RWPE2 (cell line): ENCODE results near the gene NSG2.
"Not testable (repeated sequence)": the region's sequence is repeated elsewhere in the genome, so short reads cannot be mapped to it uniquely, and the experiment has no call there.

Experiments
- ATAC-seq: fragments of 200-7000 bp; cut with Tn5 transposase; 3 replicates; pipeline ENCODE4 v1.9.1; 2021; ENCODE audit warnings: low read depth
- DNase-seq: peaks from one replicate; pipeline ENCODE4 v3.0.0-alpha.2; 2020; ENCODE audit warnings: low spot score
- H3K27ac ChIP-seq: fragments of 450-650 bp; 2 replicates; pipeline ENCODE4 v1.5.1; 2017; ENCODE audit warnings: mild to moderate bottlenecking; ENCODE audit not compliant: poor library complexity, severe bottlenecking
- H3K27me3 ChIP-seq: fragments of 250-450 bp; sonication (Bioruptor Pico); 2 replicates; pipeline ENCODE4 v1.5.1; 2021; ENCODE audit warnings: mild to moderate bottlenecking, moderate library complexity; ENCODE audit not compliant: insufficient read depth, poor library complexity, severe bottlenecking
- H3K36me3 ChIP-seq: fragments of 250-450 bp; sonication (Bioruptor Pico); 2 replicates; pipeline ENCODE4 v1.5.1; 2020; ENCODE audit warnings: low read depth, mild to moderate bottlenecking, moderate library complexity
- H3K4me1 ChIP-seq: fragments of 250-450 bp; sonication (Bioruptor Pico); 2 replicates; pipeline ENCODE4 v1.5.1; 2021; ENCODE audit warnings: mild to moderate bottlenecking, moderate library complexity; ENCODE audit not compliant: insufficient read depth, poor library complexity, severe bottlenecking
- H3K4me3 ChIP-seq: fragments of 250-450 bp; sonication (Bioruptor Pico); 2 replicates; pipeline ENCODE4 v1.5.1; 2021; ENCODE audit warnings: mild to moderate bottlenecking, moderate library complexity; ENCODE audit not compliant: severe bottlenecking
- H3K9me3 ChIP-seq: fragments of 250-450 bp; sonication (Bioruptor Pico); 2 replicates; pipeline ENCODE4 v1.5.1; 2021; ENCODE audit warnings: mild to moderate bottlenecking, moderate library complexity; ENCODE audit not compliant: severe bottlenecking
- CTCF ChIP-seq: fragments of 450-650 bp; IDR thresholded peaks from one replicate; pipeline ENCODE4 v1.5.1; 2017; ENCODE audit warnings: mild to moderate bottlenecking, moderate library complexity; ENCODE audit not compliant: poor library complexity, severe bottlenecking

NSG2 gene

GRCh38 chr5:174145821-174146220 is 100.3 kb downstream of the NSG2 start:
- Histone ChIP-seq H3K4me1 (no peaks in the 10 kb centered on the region), H3K27ac (no peak overlapping the region), H3K9me3 (no peaks in the 10 kb centered on the region), H3K36me3 (no peaks in the 10 kb centered on the region), H3K27me3 (no peaks in the 10 kb centered on the region), H3K4me3 (no peak overlapping the region)
- DNase-seq (no peak), ATAC-seq (peak; percentile 21; the same call in 1 of the 3 replicates)
- no peak for TF ChIP-seq CTCF

DNA sequence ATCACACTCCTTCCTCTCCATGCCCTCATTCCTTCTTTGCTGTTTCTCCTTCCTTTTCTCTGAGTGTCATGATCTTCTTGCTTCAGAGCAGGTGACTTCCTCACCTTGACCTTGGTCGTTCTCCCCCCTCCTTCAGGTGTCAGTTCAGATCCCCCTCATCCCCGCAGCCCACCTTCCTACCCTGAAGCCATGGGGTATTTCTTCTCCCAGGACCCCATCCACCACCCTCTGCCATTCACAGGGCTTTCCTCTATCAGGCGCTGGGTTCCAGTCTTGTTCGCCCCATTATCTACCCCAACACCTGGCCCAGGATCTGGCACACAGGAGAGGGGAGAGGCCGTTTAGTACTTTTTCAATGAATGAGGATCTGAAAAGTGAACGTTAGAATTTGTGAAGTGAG is 101.0 kb downstream of the NSG2 start:
- Histone ChIP-seq H3K4me1 (no peaks in the 10 kb centered on the region), H3K9me3 (no peaks in the 10 kb centered on the region), H3K27me3 (no peaks in the 10 kb centered on the region), H3K27ac (no peak overlapping the region), H3K4me3 (no peak overlapping the region), H3K36me3 (no peaks in the 10 kb centered on the region)
- no peak for ATAC-seq
- no peak for DNase-seq
- TF ChIP-seq CTCF = no peak

GRCh38 chr5:174147012-174147411 is 101.5 kb downstream of the NSG2 start:
- not testable (repeated sequence) for H3K27me3 ChIP-seq, ATAC-seq, H3K4me1 ChIP-seq, H3K27ac ChIP-seq, H3K36me3 ChIP-seq, H3K9me3 ChIP-seq, H3K4me3 ChIP-seq, DNase-seq

DNA sequence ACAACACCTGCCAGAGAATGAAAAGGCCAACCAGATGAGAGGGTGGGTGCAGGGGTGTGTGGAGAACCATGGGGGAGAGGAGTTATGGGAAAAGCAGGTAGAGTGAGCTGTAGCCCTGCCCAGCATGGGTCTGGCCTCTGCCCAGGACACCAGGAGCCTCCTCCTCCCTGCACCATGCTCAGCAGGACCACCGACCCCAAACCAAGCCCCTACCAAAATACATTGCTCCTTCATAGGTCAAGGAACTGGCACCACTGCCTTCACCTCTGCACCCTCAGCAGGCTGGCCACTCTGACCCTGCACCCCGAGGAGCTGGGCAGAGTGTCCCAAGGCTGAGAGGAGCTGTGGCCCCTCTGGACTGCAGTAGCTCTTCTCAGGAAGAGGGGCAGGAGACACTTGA is 102.0 kb downstream of the NSG2 start:
- TF ChIP-seq CTCF = no peak
- no peak overlapping the region for H3K27ac ChIP-seq
- H3K4me1 ChIP-seq = no peaks in the 10 kb centered on the region
- H3K9me3 ChIP-seq = peaks cover 2% of the 10 kb centered on the region
- no peaks in the 10 kb centered on the region for H3K27me3 ChIP-seq
- ATAC-seq (no peak), DNase-seq (no peak)
- H3K4me3 ChIP-seq = no peak overlapping the region
- H3K36me3 ChIP-seq = no peaks in the 10 kb centered on the region

DNA sequence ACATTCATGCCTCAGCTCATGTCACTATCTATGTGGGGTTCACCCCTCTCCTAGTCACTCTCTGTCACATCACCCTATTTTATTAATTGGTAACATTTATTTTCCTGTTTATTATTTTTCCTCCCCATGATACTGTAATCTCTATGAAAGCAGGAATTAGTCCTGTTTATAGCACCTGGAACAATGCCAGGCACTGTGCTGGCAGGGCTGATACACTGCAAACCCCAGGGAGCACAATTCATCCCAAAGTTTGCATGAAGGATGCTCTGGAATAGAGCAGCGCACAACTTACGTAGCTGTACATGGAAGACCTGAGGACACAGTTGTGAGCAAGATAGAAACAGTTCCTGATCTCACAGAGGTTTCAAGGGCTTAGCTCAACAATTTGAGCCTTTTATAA is 103.2 kb downstream of the NSG2 start:
- no peaks in the 10 kb centered on the region for H3K27me3 ChIP-seq
- no peak for TF ChIP-seq CTCF
- ATAC-seq (no peak), DNase-seq (no peak)
- no peak overlapping the region for H3K27ac ChIP-seq
- H3K9me3 ChIP-seq = peaks cover 2% of the 10 kb centered on the region
- H3K4me1 ChIP-seq = no peaks in the 10 kb centered on the region
- no peaks in the 10 kb centered on the region for H3K36me3 ChIP-seq
- no peak overlapping the region for H3K4me3 ChIP-seq
